GM19467 (cell line): ENCODE data around the gene PLEKHG7.
A peak's percentile ranks its signal among the peaks of the same experiment; 100 is the strongest.
"Not testable (repeated sequence)": the region's sequence is repeated elsewhere in the genome, so short reads cannot be mapped to it uniquely, and the experiment has no call there.

Experiments
- ATAC-seq: cut with Tn5 transposase; IDR thresholded peaks from one replicate; pipeline ENCODE4 v1.9.1; 2021; ENCODE audit warnings: mild to moderate bottlenecking, moderate library complexity; ENCODE audit not compliant: unreplicated experiment

The PLEKHG7 gene

GRCh38 chr12:92794356-92794755 is 91.6 kb downstream of the PLEKHG7 start:
- ATAC-seq = not testable (repeated sequence)

- no peak for ATAC-seq
Measured at GRCh38 chr12:92794814-92795213, 92.0 kb downstream of the PLEKHG7 start.

GRCh38 chr12:92796650-92797049 is 93.9 kb downstream of the PLEKHG7 start:
- ATAC-seq = no peak

GRCh38 chr12:92802906-92803305 is 100.1 kb downstream of the PLEKHG7 start:
- no peak for ATAC-seq

GRCh38 chr12:92803903-92804302 is 101.1 kb downstream of the PLEKHG7 start:
- no peak for ATAC-seq

GRCh38 chr12:92810370-92810769 is 107.6 kb downstream of the PLEKHG7 start:
- peak; percentile 69 for ATAC-seq

- no peak for ATAC-seq
Measured at GRCh38 chr12:92814584-92814983, 111.8 kb downstream of the PLEKHG7 start.

- ATAC-seq = no peak
Measured at GRCh38 chr12:92821142-92821541, 118.4 kb downstream of the PLEKHG7 start.
